SK-N-SH (cell line): ENCODE data around the gene COCH. TPM values are rescaled to one million over a fixed set of nuclear protein-coding genes. Genes with fewer than 3 reads are reported as not detected.

Source experiments
- CTCF ChIA-PET: fragments of 300-600, 350-600 bp; formaldehyde crosslinking; extraction: SDS; loops from one replicate; lab custom pipeline; 2021; lab: Yijun Ruan, JAX
- POLR2A ChIA-PET: fragments of 350-600 bp; sonication (Branson Sonifier 250); formaldehyde crosslinking; extraction: SDS; loops from one replicate; lab custom pipeline; 2020; ENCODE audit warnings: antibody characterized with exemption, inconsistent platforms; lab: Yijun Ruan, JAX
- DNase-seq: peaks from one replicate; pipeline ENCODE4 v3.0.0; 2012
- H2AFZ ChIP-seq: fragments of 200-600 bp; sonication (generic); 2 replicates; pipeline ENCODE4 v1.8.1; 2016; ENCODE audit warnings: antibody characterized with exemption, mild to moderate bottlenecking, low read depth
- H3F3A ChIP-seq: fragments of 200-600 bp; sonication (generic); replicated peaks from 2 replicates; pipeline ENCODE3; 2016; ENCODE audit warnings: antibody characterized with exemption, mild to moderate bottlenecking; ENCODE audit not compliant: insufficient read depth
- H3K27ac ChIP-seq, 2 experiments: fragments of 200-500 bp in 1 of 2; fragments of 200-600 bp in 1 of 2; sonication (Bioruptor generic) in 1 of 2; sonication (generic), shearing (Covaris generic) in 1 of 2; 2 replicates each; pipeline versions ENCODE4 v1.5.1 to v1.6.1; 2014 to 2016; ENCODE audit warnings: low read depth in 2 of 2, inconsistent platforms in 1 of 2, low read length in 1 of 2, mild to moderate bottlenecking in 1 of 2, mixed read lengths in 1 of 2
- H3K27me3 ChIP-seq: fragments of 200-600 bp; sonication (generic), shearing (Covaris generic); 2 replicates; pipeline ENCODE4 v1.6.1; 2016; ENCODE audit warnings: mixed run types; ENCODE audit not compliant: insufficient read depth
- H3K36me3 ChIP-seq, 2 experiments: fragments of 200-500 bp in 1 of 2; fragments of 200-600 bp in 1 of 2; sonication (Bioruptor generic) in 1 of 2; sonication (generic) in 1 of 2; replicated peaks in 1 of 2; 2 replicates each; pipeline versions ENCODE3 to v1.5.1; 2014 to 2016; ENCODE audit warnings: low read length in 1 of 2, mild to moderate bottlenecking in 1 of 2; ENCODE audit not compliant: insufficient read depth in 2 of 2, control insufficient read depth in 1 of 2
- H3K4me1 ChIP-seq, 2 experiments: fragments of 200-500 bp in 1 of 2; fragments of 200-600 bp in 1 of 2; sonication (Bioruptor generic) in 1 of 2; sonication (generic), shearing (Covaris generic) in 1 of 2; 2 replicates each; pipeline versions ENCODE4 v1.5.1 to v1.6.1; 2014 to 2016; ENCODE audit warnings: low read depth in 1 of 2, low read length in 1 of 2, mixed run types in 1 of 2; ENCODE audit not compliant: insufficient read depth in 2 of 2, control insufficient read depth in 1 of 2
- H3K4me2 ChIP-seq: fragments of 200-600 bp; sonication (generic), shearing (Covaris generic); 2 replicates; pipeline ENCODE4 v1.6.1; 2017; ENCODE audit warnings: mixed run types
- H3K4me3 ChIP-seq, 2 experiments: fragments of 200-500 bp in 1 of 2; fragments of 200-600 bp in 1 of 2; sonication (Bioruptor generic) in 1 of 2; sonication (generic), shearing (Covaris generic) in 1 of 2; 2 replicates each; pipeline versions ENCODE4 v1.5.1 to v1.8.1; 2014 to 2016; ENCODE audit warnings: low read depth in 2 of 2, inconsistent platforms in 1 of 2, low read length in 1 of 2, mild to moderate bottlenecking in 1 of 2, mixed read lengths in 1 of 2, moderate library complexity in 1 of 2
- H3K79me2 ChIP-seq: fragments of 200-600 bp; sonication (generic); 2 replicates; pipeline ENCODE4 v1.8.1; 2017; ENCODE audit warnings: mild to moderate bottlenecking; ENCODE audit not compliant: insufficient read depth
- H3K9ac ChIP-seq: fragments of 200-600 bp; sonication (generic); 2 replicates; pipeline ENCODE4 v1.6.1; 2017; ENCODE audit warnings: mixed run types
- H3K9me2 ChIP-seq: fragments of 200-600 bp; sonication (generic); 2 replicates; pipeline ENCODE4 v1.6.1; 2017; ENCODE audit warnings: mixed run types
- H3K9me3 ChIP-seq: fragments of 200-600 bp; sonication (generic); 2 replicates; pipeline ENCODE4 v1.6.1; 2017; ENCODE audit warnings: mixed run types, mild to moderate bottlenecking, moderate library complexity
- H4K20me1 ChIP-seq: fragments of 200-600 bp; sonication (generic); 2 replicates; pipeline ENCODE4 v1.6.1; 2017; ENCODE audit warnings: mild to moderate bottlenecking, mixed run types; ENCODE audit not compliant: insufficient read depth
- CTCF ChIP-seq: fragments of 200-600 bp; sonication (generic); IDR thresholded peaks from 2 replicates; pipeline ENCODE4 v1.6.1; 2017; ENCODE audit warnings: antibody characterized with exemption, mild to moderate bottlenecking, moderate library complexity
- EZH2phosphoT487 ChIP-seq: fragments of 200-600 bp; sonication (generic); IDR thresholded peaks from 2 replicates; pipeline ENCODE4 v1.6.1; 2017; ENCODE audit warnings: low read depth, mixed run types, mild to moderate bottlenecking, antibody characterized with exemption, moderate library complexity, borderline replicate concordance
- FOSL2 ChIP-seq: IDR thresholded peaks from 2 replicates; pipeline ENCODE4 v1.4.0; 2012; ENCODE audit warnings: low read depth, mild to moderate bottlenecking, moderate library complexity, borderline replicate concordance
- GATA2 ChIP-seq: sonication (generic); formaldehyde crosslinking; IDR thresholded peaks from 2 replicates; pipeline ENCODE4 v1.5.0; 2020; ENCODE audit warnings: mild to moderate bottlenecking, missing genetic modification reagents
- NFIC ChIP-seq: IDR thresholded peaks from 2 replicates; pipeline ENCODE4 v1.4.0; 2012; ENCODE audit warnings: borderline replicate concordance
- POLR2AphosphoS5 ChIP-seq: IDR thresholded peaks from 2 replicates; pipeline ENCODE4 v1.6.1; 2012; ENCODE audit warnings: low read depth, low read length
- REST ChIP-seq: IDR thresholded peaks from 2 replicates; pipeline ENCODE4 v1.6.1; 2012; ENCODE audit warnings: mild to moderate bottlenecking, low read depth, low read length, moderate library complexity
- RFX5 ChIP-seq: IDR thresholded peaks from 2 replicates; pipeline ENCODE4 v1.6.1; 2012; ENCODE audit warnings: mild to moderate bottlenecking, improper control_type of control experiment, low read length
- RXRA ChIP-seq: IDR thresholded peaks from 2 replicates; pipeline ENCODE4 v1.4.0; 2012; ENCODE audit warnings: low read depth, mild to moderate bottlenecking, borderline replicate concordance
- TAF1 ChIP-seq: IDR thresholded peaks from 2 replicates; pipeline ENCODE4 v1.6.1; 2012; ENCODE audit warnings: low read depth, mild to moderate bottlenecking, low read length, moderate library complexity, borderline replicate concordance
- TCF12 ChIP-seq: IDR thresholded peaks from 2 replicates; pipeline ENCODE4 v1.4.0; 2012
- USF2 ChIP-seq: fragments of 150-350 bp; IDR thresholded peaks from 2 replicates; pipeline ENCODE4 v1.6.1; 2017; ENCODE audit warnings: antibody characterized with exemption, low read length, low read depth, borderline replicate concordance
- WGBS: methylation state at CpG from one replicate; pipeline ENCODE4 v1.1.6; 2017; ENCODE audit warnings: low lambda C conversion rate; 5-methylcytosine and 5-hydroxymethylcytosine counted together
- polyA plus RNA-seq, 3 experiments: library from polyadenylated mRNA; depleted of rRNA; stranded (reverse); fragments of >200 nt; gene quantifications; 2 replicates each; pipeline ENCODE4 v1.2.3, GENCODE V29; 2012
- TF ChIP-seq, protein P1 (sequence below): IDR thresholded peaks from 2 replicates; pipeline ENCODE4; 2012

Gene COCH
- polyA plus RNA-seq, 1 of the 3 experiments (the other 2 are of a cell fraction) = 9.3 TPM

GRCh38 chr14:30840086-30840779, 34.1 kb upstream of the COCH start:
- Histone ChIP-seq H3K9me3 (no peaks in the 10 kb centered on the region), H3K27ac (no peak overlapping the region), H4K20me1 (no peaks in the 10 kb centered on the region), H3K4me1 (no peaks in the 10 kb centered on the region), H3K9me2 (no peaks in the 10 kb centered on the region), H3K36me3 (no peaks in the 10 kb centered on the region), H2AFZ (no peak overlapping the region), H3F3A (no peaks in the 10 kb centered on the region), H3K9ac (no peak overlapping the region), H3K4me3 (no peak overlapping the region), H3K4me2 (no peak overlapping the region), H3K27me3 (no peaks in the 10 kb centered on the region), H3K79me2 (no peaks in the 10 kb centered on the region)
- DNase-seq = no peak
- POLR2A ChIA-PET = no interaction called here
- TF ChIP-seq CTCF = no peak
- TF ChIP-seq GATA2 (CRISPR knock-in tag) = no peak
- TF ChIP-seq TAF1 = no peak
- TF ChIP-seq USF2 = no peak
- no peak for TF ChIP-seq POLR2AphosphoS5
- no peak for TF ChIP-seq EZH2phosphoT487
- TF ChIP-seq NFIC = no peak
- TF ChIP-seq, protein P1, sequence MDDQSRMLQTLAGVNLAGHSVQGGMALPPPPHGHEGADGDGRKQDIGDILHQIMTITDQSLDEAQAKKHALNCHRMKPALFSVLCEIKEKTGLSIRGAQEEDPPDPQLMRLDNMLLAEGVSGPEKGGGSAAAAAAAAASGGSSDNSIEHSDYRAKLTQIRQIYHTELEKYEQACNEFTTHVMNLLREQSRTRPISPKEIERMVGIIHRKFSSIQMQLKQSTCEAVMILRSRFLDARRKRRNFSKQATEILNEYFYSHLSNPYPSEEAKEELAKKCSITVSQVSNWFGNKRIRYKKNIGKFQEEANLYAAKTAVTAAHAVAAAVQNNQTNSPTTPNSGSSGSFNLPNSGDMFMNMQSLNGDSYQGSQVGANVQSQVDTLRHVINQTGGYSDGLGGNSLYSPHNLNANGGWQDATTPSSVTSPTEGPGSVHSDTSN = no peak
- no peak for TF ChIP-seq RFX5
- no peak for TF ChIP-seq TCF12
- no peak for TF ChIP-seq FOSL2
- TF ChIP-seq REST = no peak
- no peak for TF ChIP-seq RXRA
- CTCF ChIA-PET = no interaction called here
- 60% methylated on average over 10 of the region's 10 CpGs for WGBS
